GM23338 (cell line): ENCODE measurements around the gene CABLES1. TPM values are rescaled to one million over a fixed set of nuclear protein-coding genes. Genes with fewer than 3 reads are reported as not detected.

ENCODE experiments used
- ATAC-seq: fragments of 200-7000 bp; cut with Tn5 transposase; 3 replicates; pipeline ENCODE4 v1.9.1; 2020
- DNase-seq: peaks from one replicate; pipeline ENCODE4 v3.0.0-alpha.2; 2015; ENCODE audit warnings: low spot score
- H2AFZ ChIP-seq: fragments of 200-600 bp; sonication (generic); 2 replicates; pipeline ENCODE4 v1.8.0; 2016; ENCODE audit warnings: antibody characterized with exemption, mild to moderate bottlenecking, moderate library complexity
- H3F3A ChIP-seq: fragments of 200-600 bp; sonication (generic); replicated peaks from 2 replicates; pipeline ENCODE4 v1.8.0; 2017; ENCODE audit warnings: antibody characterized with exemption, mixed run types, low read depth
- H3K27ac ChIP-seq: fragments of 200-600 bp; sonication (generic); 2 replicates; pipeline ENCODE4 v1.6.1; 2016; ENCODE audit warnings: low read depth
- H3K27me3 ChIP-seq: fragments of 200-600 bp; sonication (generic); 2 replicates; pipeline ENCODE4 v1.8.0; 2016; ENCODE audit warnings: mild to moderate bottlenecking, mixed run types, moderate library complexity; ENCODE audit not compliant: insufficient read depth
- H3K36me3 ChIP-seq: fragments of 200-600 bp; sonication (generic); 2 replicates; pipeline ENCODE4 v1.8.0; 2016; ENCODE audit warnings: mild to moderate bottlenecking; ENCODE audit not compliant: insufficient read depth
- H3K4me1 ChIP-seq: fragments of 200-600 bp; sonication (generic); 2 replicates; pipeline ENCODE4 v1.8.0; 2016; ENCODE audit warnings: mild to moderate bottlenecking, moderate library complexity; ENCODE audit not compliant: insufficient read depth
- H3K4me2 ChIP-seq: fragments of 200-600 bp; sonication (generic); 2 replicates; pipeline ENCODE4 v1.7.1; 2017; ENCODE audit warnings: mixed run types
- H3K4me3 ChIP-seq: fragments of 200-600 bp; sonication (generic); 2 replicates; pipeline ENCODE4 v1.6.1; 2016; ENCODE audit warnings: mixed run types
- H3K79me2 ChIP-seq: fragments of 200-600 bp; sonication (generic); replicated peaks from 2 replicates; pipeline ENCODE4 v1.8.0; 2017; ENCODE audit warnings: mild to moderate bottlenecking; ENCODE audit not compliant: insufficient read depth
- H3K9me2 ChIP-seq: fragments of 200-600 bp; sonication (generic); 2 replicates; pipeline ENCODE4 v1.8.0; 2017; ENCODE audit not compliant: insufficient read depth
- H4K20me1 ChIP-seq: fragments of 200-600 bp; sonication (generic); replicated peaks from 2 replicates; pipeline ENCODE4 v1.8.0; 2017; ENCODE audit warnings: mild to moderate bottlenecking; ENCODE audit not compliant: insufficient read depth
- H3K27ac Mint-ChIP-seq: 2 replicates; pipeline ENCODE4 v1.8.0; 2020; ENCODE audit warnings: inconsistent platforms, mild to moderate bottlenecking, moderate library complexity, mixed read lengths
- H3K27me3 Mint-ChIP-seq: 3 replicates; pipeline ENCODE4 v1.8.0; 2022; ENCODE audit warnings: low read depth, mild to moderate bottlenecking, moderate library complexity, mixed read lengths, inconsistent platforms; ENCODE audit not compliant: insufficient read depth, poor library complexity
- H3K36me3 Mint-ChIP-seq: 3 replicates; pipeline ENCODE4 v1.8.0; 2021; ENCODE audit warnings: low read depth, mild to moderate bottlenecking, inconsistent platforms, moderate library complexity, mixed read lengths
- H3K4me1 Mint-ChIP-seq: 3 replicates; pipeline ENCODE4 v1.8.0; 2020; ENCODE audit warnings: mild to moderate bottlenecking, inconsistent platforms, mixed read lengths
- H3K4me3 Mint-ChIP-seq: 3 replicates; pipeline ENCODE4 v1.8.0; 2021; ENCODE audit warnings: moderate library complexity, mild to moderate bottlenecking, inconsistent platforms, mixed read lengths
- H3K9me3 Mint-ChIP-seq: 3 replicates; pipeline ENCODE4 v1.8.0; 2020; ENCODE audit warnings: moderate library complexity, mild to moderate bottlenecking, inconsistent platforms, mixed read lengths
- EZH2 ChIP-seq: fragments of 200-600 bp; sonication (generic); IDR thresholded peaks from one replicate; pipeline ENCODE4 v1.8.0; 2017; ENCODE audit warnings: antibody characterized with exemption, mild to moderate bottlenecking, low read depth; ENCODE audit not compliant: unreplicated experiment
- EZH2phosphoT487 ChIP-seq: fragments of 200-600 bp; sonication (generic); IDR thresholded peaks from one replicate; pipeline ENCODE4 v1.8.1; 2018; ENCODE audit warnings: antibody characterized with exemption; ENCODE audit not compliant: unreplicated experiment
- JUNB ChIP-seq: IDR thresholded peaks from one replicate; pipeline ENCODE4 v1.6.1; 2016; ENCODE audit warnings: antibody characterized with exemption; ENCODE audit not compliant: unreplicated experiment
- POLR2AphosphoS5 ChIP-seq: IDR thresholded peaks from 2 replicates; pipeline ENCODE4 v1.6.1; 2016; ENCODE audit warnings: antibody characterized with exemption, low read depth
- STAT1 ChIP-seq: IDR thresholded peaks from one replicate; pipeline ENCODE4 v1.6.1; 2016; ENCODE audit warnings: antibody characterized with exemption; ENCODE audit not compliant: unreplicated experiment
- ZNF114 ChIP-seq: fragments of 250-450 bp; sonication (Bioruptor Pico); IDR thresholded peaks from 2 replicates; pipeline ENCODE4 v1.5.0; 2020; ENCODE audit warnings: mild to moderate bottlenecking, moderate library complexity
- polyA plus RNA-seq: library from polyadenylated mRNA; unstranded; fragments of >200 nt; fragmentation: Nextera tagmentation; extraction: Ambion mirVana; gene quantifications from 2 replicates; pipeline ENCODE4 v1.2.1, GENCODE V29; 2016
- total RNA-seq: library from RNA; depleted of rRNA; stranded (reverse); fragments of >200 nt; shearing (Covaris generic); gene quantifications from 2 replicates; pipeline ENCODE4 v1.2.3, GENCODE V29; 2014
- TF ChIP-seq, protein P1 (sequence below): IDR thresholded peaks from one replicate; pipeline ENCODE4 v1.6.1; 2018; ENCODE audit warnings: antibody characterized with exemption; ENCODE audit not compliant: unreplicated experiment
- TF ChIP-seq, protein P2 (sequence below): fragments of 250-450 bp; sonication (Bioruptor Pico); IDR thresholded peaks from 2 replicates; pipeline ENCODE4 v1.5.0; 2020; ENCODE audit warnings: mild to moderate bottlenecking, moderate library complexity

Gene CABLES1
- total and polyA plus RNA-seq, 2 experiments from 2014 or later, result 2.6 to 12.4 TPM

DNA sequence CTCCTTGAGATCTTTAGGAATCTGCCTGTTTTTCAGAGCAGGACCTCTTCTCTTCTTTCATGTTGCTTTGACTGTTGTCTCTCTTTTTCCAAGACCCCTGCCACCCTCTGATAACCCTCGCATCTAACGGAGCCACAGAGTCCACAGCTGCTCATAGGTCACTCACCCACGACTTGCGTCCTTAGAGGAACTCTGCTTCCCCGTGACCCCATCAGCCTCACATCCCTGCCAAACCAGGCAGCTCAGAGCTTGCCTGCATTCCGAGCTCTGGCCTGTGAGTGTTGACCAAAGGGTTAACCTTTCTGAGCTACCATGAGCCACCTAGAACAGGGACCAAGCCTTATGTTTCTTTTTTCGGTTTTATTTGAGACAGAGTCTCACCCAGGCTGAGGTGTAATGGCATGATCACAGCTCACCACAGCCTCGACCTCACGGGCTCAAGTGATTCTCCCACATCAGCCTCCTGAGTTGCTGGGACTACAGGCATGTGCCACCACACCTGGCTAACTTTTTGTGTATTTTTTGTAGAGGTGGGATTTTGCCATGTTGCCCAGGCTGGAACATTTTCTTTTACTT is 36.4 kb downstream of the CABLES1 start:
- Mint-ChIP-seq H3K4me1 (peaks cover 78% of the 10 kb centered on the region), H3K36me3 (peaks cover 2% of the 10 kb centered on the region; the same call in 1 of the 3 replicates), H3K27ac (no peak overlapping the region), H3K9me3 (no peaks in the 10 kb centered on the region), H3K27me3 (peaks cover 20% of the 10 kb centered on the region), H3K4me3 (no peak overlapping the region)
- peaks cover 38% of the 10 kb centered on the region for H3K4me1 ChIP-seq
- no peak overlapping the region for H3K27ac ChIP-seq
- no peak overlapping the region for H2AFZ ChIP-seq
- H3K36me3 ChIP-seq, result no peaks in the 10 kb centered on the region
- no peaks in the 10 kb centered on the region for H3K9me2 ChIP-seq
- H3K27me3 ChIP-seq, result no peaks in the 10 kb centered on the region
- ATAC-seq (no peak), DNase-seq (no peak)
- H3F3A ChIP-seq, result peaks cover 12% of the 10 kb centered on the region; the same call in 1 of the 2 replicates
- no peak for TF ChIP-seq ZNF114 (CRISPR knock-in tag)
- TF ChIP-seq, protein P1, sequence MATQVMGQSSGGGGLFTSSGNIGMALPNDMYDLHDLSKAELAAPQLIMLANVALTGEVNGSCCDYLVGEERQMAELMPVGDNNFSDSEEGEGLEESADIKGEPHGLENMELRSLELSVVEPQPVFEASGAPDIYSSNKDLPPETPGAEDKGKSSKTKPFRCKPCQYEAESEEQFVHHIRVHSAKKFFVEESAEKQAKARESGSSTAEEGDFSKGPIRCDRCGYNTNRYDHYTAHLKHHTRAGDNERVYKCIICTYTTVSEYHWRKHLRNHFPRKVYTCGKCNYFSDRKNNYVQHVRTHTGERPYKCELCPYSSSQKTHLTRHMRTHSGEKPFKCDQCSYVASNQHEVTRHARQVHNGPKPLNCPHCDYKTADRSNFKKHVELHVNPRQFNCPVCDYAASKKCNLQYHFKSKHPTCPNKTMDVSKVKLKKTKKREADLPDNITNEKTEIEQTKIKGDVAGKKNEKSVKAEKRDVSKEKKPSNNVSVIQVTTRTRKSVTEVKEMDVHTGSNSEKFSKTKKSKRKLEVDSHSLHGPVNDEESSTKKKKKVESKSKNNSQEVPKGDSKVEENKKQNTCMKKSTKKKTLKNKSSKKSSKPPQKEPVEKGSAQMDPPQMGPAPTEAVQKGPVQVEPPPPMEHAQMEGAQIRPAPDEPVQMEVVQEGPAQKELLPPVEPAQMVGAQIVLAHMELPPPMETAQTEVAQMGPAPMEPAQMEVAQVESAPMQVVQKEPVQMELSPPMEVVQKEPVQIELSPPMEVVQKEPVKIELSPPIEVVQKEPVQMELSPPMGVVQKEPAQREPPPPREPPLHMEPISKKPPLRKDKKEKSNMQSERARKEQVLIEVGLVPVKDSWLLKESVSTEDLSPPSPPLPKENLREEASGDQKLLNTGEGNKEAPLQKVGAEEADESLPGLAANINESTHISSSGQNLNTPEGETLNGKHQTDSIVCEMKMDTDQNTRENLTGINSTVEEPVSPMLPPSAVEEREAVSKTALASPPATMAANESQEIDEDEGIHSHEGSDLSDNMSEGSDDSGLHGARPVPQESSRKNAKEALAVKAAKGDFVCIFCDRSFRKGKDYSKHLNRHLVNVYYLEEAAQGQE, result no peak
- no peak for TF ChIP-seq EZH2
- no peak for TF ChIP-seq STAT1
- no peak for TF ChIP-seq EZH2phosphoT487
- TF ChIP-seq, protein P2, sequence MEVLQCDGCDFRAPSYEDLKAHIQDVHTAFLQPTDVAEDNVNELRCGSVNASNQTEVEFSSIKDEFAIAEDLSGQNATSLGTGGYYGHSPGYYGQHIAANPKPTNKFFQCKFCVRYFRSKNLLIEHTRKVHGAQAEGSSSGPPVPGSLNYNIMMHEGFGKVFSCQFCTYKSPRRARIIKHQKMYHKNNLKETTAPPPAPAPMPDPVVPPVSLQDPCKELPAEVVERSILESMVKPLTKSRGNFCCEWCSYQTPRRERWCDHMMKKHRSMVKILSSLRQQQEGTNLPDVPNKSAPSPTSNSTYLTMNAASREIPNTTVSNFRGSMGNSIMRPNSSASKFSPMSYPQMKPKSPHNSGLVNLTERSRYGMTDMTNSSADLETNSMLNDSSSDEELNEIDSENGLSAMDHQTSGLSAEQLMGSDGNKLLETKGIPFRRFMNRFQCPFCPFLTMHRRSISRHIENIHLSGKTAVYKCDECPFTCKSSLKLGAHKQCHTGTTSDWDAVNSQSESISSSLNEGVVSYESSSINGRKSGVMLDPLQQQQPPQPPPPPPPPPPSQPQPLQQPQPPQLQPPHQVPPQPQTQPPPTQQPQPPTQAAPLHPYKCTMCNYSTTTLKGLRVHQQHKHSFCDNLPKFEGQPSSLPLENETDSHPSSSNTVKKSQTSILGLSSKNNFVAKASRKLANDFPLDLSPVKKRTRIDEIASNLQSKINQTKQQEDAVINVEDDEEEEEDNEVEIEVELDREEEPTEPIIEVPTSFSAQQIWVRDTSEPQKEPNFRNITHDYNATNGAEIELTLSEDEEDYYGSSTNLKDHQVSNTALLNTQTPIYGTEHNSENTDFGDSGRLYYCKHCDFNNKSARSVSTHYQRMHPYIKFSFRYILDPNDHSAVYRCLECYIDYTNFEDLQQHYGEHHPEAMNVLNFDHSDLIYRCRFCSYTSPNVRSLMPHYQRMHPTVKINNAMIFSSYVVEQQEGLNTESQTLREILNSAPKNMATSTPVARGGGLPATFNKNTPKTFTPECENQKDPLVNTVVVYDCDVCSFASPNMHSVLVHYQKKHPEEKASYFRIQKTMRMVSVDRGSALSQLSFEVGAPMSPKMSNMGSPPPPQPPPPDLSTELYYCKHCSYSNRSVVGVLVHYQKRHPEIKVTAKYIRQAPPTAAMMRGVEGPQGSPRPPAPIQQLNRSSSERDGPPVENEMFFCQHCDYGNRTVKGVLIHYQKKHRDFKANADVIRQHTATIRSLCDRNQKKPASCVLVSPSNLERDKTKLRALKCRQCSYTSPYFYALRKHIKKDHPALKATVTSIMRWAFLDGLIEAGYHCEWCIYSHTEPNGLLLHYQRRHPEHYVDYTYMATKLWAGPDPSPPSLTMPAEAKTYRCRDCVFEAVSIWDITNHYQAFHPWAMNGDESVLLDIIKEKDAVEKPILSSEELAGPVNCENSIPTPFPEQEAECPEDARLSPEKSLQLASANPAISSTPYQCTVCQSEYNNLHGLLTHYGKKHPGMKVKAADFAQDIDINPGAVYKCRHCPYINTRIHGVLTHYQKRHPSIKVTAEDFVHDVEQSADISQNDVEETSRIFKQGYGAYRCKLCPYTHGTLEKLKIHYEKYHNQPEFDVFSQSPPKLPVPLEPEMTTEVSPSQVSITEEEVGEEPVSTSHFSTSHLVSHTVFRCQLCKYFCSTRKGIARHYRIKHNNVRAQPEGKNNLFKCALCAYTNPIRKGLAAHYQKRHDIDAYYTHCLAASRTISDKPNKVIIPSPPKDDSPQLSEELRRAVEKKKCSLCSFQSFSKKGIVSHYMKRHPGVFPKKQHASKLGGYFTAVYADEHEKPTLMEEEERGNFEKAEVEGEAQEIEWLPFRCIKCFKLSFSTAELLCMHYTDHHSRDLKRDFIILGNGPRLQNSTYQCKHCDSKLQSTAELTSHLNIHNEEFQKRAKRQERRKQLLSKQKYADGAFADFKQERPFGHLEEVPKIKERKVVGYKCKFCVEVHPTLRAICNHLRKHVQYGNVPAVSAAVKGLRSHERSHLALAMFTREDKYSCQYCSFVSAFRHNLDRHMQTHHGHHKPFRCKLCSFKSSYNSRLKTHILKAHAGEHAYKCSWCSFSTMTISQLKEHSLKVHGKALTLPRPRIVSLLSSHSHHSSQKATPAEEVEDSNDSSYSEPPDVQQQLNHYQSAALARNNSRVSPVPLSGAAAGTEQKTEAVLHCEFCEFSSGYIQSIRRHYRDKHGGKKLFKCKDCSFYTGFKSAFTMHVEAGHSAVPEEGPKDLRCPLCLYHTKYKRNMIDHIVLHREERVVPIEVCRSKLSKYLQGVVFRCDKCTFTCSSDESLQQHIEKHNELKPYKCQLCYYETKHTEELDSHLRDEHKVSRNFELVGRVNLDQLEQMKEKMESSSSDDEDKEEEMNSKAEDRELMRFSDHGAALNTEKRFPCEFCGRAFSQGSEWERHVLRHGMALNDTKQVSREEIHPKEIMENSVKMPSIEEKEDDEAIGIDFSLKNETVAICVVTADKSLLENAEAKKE (CRISPR knock-in tag), result no peak
- no peak for TF ChIP-seq JUNB
- no peak for TF ChIP-seq POLR2AphosphoS5
- H3K79me2 ChIP-seq, result peaks cover 61% of the 10 kb centered on the region
- no peak overlapping the region for H3K4me2 ChIP-seq
- H4K20me1 ChIP-seq, result no peaks in the 10 kb centered on the region
- no peak overlapping the region for H3K4me3 ChIP-seq
